ENCODE measurements around the gene PRRC2B. TPM values are rescaled to one million over a fixed set of nuclear protein-coding genes. Genes with fewer than 3 reads are reported as not detected.

The PRRC2B gene
- total RNA-seq, 1 experiment from 2014 or later: 170 TPM

DNA sequence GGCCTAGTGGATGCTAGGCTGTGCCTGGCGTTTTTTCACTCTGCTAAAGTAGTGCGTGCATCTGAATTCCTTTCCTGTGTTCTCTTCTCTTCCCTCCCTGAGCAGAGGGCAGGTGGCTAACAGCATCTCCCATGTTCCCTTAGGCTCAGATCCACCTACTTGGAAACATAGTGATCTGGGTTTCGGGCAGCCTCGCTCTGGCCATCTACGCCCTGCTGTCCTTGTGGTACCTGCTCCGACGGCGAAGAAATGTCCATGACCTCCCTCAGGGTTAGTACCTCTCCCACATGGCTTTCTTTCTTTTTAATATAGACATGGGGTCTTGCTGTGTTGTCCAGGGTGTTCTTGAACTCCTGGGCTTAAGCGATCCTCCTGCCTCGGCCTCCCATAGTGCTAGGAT lies 127.3 kb downstream of the PRRC2B start:
- ATAC-seq (no peak), DNase-seq (ENCODE audit: low read depth, low spot score) (no peak)
- TF ChIP-seq ELF1 (IDR thresholded peaks at IDR 0.05; ENCODE audit: borderline replicate concordance, low read depth): no peak
- no peak for TF ChIP-seq EZH2phosphoT487 (IDR thresholded peaks at IDR 0.05; ENCODE audit: borderline replicate concordance)
- TF ChIP-seq, protein P1, sequence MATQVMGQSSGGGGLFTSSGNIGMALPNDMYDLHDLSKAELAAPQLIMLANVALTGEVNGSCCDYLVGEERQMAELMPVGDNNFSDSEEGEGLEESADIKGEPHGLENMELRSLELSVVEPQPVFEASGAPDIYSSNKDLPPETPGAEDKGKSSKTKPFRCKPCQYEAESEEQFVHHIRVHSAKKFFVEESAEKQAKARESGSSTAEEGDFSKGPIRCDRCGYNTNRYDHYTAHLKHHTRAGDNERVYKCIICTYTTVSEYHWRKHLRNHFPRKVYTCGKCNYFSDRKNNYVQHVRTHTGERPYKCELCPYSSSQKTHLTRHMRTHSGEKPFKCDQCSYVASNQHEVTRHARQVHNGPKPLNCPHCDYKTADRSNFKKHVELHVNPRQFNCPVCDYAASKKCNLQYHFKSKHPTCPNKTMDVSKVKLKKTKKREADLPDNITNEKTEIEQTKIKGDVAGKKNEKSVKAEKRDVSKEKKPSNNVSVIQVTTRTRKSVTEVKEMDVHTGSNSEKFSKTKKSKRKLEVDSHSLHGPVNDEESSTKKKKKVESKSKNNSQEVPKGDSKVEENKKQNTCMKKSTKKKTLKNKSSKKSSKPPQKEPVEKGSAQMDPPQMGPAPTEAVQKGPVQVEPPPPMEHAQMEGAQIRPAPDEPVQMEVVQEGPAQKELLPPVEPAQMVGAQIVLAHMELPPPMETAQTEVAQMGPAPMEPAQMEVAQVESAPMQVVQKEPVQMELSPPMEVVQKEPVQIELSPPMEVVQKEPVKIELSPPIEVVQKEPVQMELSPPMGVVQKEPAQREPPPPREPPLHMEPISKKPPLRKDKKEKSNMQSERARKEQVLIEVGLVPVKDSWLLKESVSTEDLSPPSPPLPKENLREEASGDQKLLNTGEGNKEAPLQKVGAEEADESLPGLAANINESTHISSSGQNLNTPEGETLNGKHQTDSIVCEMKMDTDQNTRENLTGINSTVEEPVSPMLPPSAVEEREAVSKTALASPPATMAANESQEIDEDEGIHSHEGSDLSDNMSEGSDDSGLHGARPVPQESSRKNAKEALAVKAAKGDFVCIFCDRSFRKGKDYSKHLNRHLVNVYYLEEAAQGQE (IDR thresholded peaks at IDR 0.05; ENCODE audit: low read depth): no peak
- no peak for TF ChIP-seq SP1 (IDR thresholded peaks at IDR 0.05; ENCODE audit: low read depth)
- no peak for TF ChIP-seq EGR1 (IDR thresholded peaks at IDR 0.05; ENCODE audit: low read depth)
- no peak for TF ChIP-seq EZH2 (IDR thresholded peaks at IDR 0.05)
- no peak for TF ChIP-seq POLR2AphosphoS5 (IDR thresholded peaks at IDR 0.05; ENCODE audit: low read depth, low read length)
- no peak for TF ChIP-seq CEBPB (IDR thresholded peaks at IDR 0.05; ENCODE audit: low read depth)
- no peak for TF ChIP-seq JUND (IDR thresholded peaks at IDR 0.05)
- TF ChIP-seq TCF7L2 (IDR thresholded peaks at IDR 0.05; ENCODE audit: borderline replicate concordance, extremely low read depth, insufficient read depth, insufficient read length): no peak
- TF ChIP-seq POLR2A (IDR thresholded peaks at IDR 0.05; ENCODE audit: borderline replicate concordance, extremely low read depth, insufficient read depth, insufficient read length): no peak
- TF ChIP-seq, protein P2, sequence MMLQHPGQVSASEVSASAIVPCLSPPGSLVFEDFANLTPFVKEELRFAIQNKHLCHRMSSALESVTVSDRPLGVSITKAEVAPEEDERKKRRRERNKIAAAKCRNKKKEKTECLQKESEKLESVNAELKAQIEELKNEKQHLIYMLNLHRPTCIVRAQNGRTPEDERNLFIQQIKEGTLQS (IDR thresholded peaks at IDR 0.05): no peak
- no peak for TF ChIP-seq SRF (IDR thresholded peaks at IDR 0.05; ENCODE audit: low read depth)
- TF ChIP-seq SIN3A (IDR thresholded peaks at IDR 0.05; ENCODE audit: low read depth): no peak
- TF ChIP-seq ZNF274 (IDR thresholded peaks at IDR 0.05; ENCODE audit: low read depth, low read length): no peak
- TF ChIP-seq, protein P3, sequence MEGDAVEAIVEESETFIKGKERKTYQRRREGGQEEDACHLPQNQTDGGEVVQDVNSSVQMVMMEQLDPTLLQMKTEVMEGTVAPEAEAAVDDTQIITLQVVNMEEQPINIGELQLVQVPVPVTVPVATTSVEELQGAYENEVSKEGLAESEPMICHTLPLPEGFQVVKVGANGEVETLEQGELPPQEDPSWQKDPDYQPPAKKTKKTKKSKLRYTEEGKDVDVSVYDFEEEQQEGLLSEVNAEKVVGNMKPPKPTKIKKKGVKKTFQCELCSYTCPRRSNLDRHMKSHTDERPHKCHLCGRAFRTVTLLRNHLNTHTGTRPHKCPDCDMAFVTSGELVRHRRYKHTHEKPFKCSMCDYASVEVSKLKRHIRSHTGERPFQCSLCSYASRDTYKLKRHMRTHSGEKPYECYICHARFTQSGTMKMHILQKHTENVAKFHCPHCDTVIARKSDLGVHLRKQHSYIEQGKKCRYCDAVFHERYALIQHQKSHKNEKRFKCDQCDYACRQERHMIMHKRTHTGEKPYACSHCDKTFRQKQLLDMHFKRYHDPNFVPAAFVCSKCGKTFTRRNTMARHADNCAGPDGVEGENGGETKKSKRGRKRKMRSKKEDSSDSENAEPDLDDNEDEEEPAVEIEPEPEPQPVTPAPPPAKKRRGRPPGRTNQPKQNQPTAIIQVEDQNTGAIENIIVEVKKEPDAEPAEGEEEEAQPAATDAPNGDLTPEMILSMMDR (IDR thresholded peaks at IDR 0.05 in 2 of 3, conservative IDR thresholded peaks at IDR 0.05 in 1 of 3; ENCODE audit: borderline replicate concordance in 1 of 3, insufficient read depth in 1 of 3, low read depth in 2 of 3, low read length in 2 of 3): no peak
- TF ChIP-seq ZFX (IDR thresholded peaks at IDR 0.05): no peak
- TF ChIP-seq YY1 (IDR thresholded peaks at IDR 0.05; ENCODE audit: extremely low read depth, insufficient replicate concordance, low read depth, low read length): no peak
- TF ChIP-seq, protein P4, sequence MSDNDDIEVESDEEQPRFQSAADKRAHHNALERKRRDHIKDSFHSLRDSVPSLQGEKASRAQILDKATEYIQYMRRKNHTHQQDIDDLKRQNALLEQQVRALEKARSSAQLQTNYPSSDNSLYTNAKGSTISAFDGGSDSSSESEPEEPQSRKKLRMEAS (IDR thresholded peaks at IDR 0.05): no peak
- no peaks in the 10 kb centered on the region for H3K79me2 ChIP-seq (ENCODE audit: insufficient read depth, low read length)
- H3K4me1 ChIP-seq (ENCODE audit: control insufficient read depth in 1 of 2, insufficient read depth in 2 of 2, low read length in 2 of 2): no peaks in the 10 kb centered on the region
- RAD21 ChIA-PET (ENCODE audit: low non-redundant PET in 1 of 2, low total read pairs in 2 of 2, uncharacterized antibody in 2 of 2, unreplicated experiment in 2 of 2): interaction anchor here in 1 of 2 experiments (0.6 kb wide), 1 partner anchor 244 kb away, joined by 3 read pairs; no protein-coding TSS in a partner anchor
- H3K9ac ChIP-seq (ENCODE audit: low read length): no peak overlapping the region
- H3K27ac ChIP-seq (ENCODE audit: low read depth, low read length): no peak overlapping the region
- H3K36me3 ChIP-seq (ENCODE audit: control insufficient read depth in 1 of 2, insufficient read depth in 2 of 2, low read length in 2 of 2): peaks cover 16 to 35% of the 10 kb centered on the region in 2 experiments
- H2AFZ ChIP-seq (ENCODE audit: low read depth, low read length, poor library complexity, severe bottlenecking): no peak overlapping the region
- intact Hi-C loops (cut with micrococcal nuclease): no loop called here
- no peaks in the 10 kb centered on the region for H3K9me2 ChIP-seq (ENCODE audit: insufficient read depth)
- no TSS peak for BruUV-seq (replicated peaks)
- POLR2A ChIA-PET: no interaction called here
- CTCF ChIA-PET: no interaction called here
- H3K9me3 ChIP-seq (ENCODE audit: control insufficient read depth in 1 of 2, insufficient read depth in 1 of 2, low read depth in 1 of 2, low read length in 2 of 2): no peaks in the 10 kb centered on the region
- H3K4me2 ChIP-seq (ENCODE audit: low read length): no peak overlapping the region
- no peaks in the 10 kb centered on the region for H4K20me1 ChIP-seq (ENCODE audit: insufficient read depth)
- H3K27me3 ChIP-seq (ENCODE audit: insufficient read depth, low read length): no peaks in the 10 kb centered on the region
- H3K4me3 ChIP-seq (replicated peaks in 1 of 2; ENCODE audit: low read depth in 1 of 2, low read length in 2 of 2): no peak overlapping the region

Data from HCT116 (cell line).